ENCODE data around the gene KIF13A.
"Not testable (repeated sequence)": the region's sequence is repeated elsewhere in the genome, so short reads cannot be mapped to it uniquely, and the experiment has no call there.

KIF13A gene

DNA sequence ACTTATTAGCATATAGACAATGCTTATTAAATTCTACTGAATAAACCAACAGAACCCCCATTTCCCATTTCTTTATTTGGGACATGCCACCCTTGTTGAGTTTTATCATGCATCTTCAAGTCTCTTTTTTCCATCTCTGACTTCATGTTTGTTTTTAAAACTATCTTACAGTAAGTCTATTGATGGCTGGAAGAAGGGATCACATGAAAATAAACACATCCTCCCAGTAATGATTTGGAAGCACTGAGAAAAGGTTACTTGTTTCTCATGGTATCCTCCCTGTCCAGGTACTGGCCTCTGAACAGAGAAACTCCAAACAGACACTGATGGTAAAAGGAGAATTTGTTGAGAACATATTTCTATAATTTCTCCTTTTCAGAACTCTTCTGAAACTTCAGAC, 74.9 kb downstream of the KIF13A start:
- H2AFZ ChIP-seq (ENCODE audit: low read length) = no peak overlapping the region
- no peak for DNase-seq
- H3K36me3 ChIP-seq (replicated peaks; ENCODE audit: insufficient read depth, low read length) = no peaks in the 10 kb centered on the region
- H3K79me2 ChIP-seq (ENCODE audit: low read length) = no peaks in the 10 kb centered on the region
- peaks cover 18% of the 10 kb centered on the region for H3K4me1 ChIP-seq (ENCODE audit: low read length)
- H3K4me3 ChIP-seq (ENCODE audit: low read length) = no peak overlapping the region
- H3K9me3 ChIP-seq (replicated peaks; ENCODE audit: insufficient read depth, low read length) = no peaks in the 10 kb centered on the region
- no peak overlapping the region for H3K9ac ChIP-seq (ENCODE audit: low read length)
- no peak overlapping the region for H3K4me2 ChIP-seq (ENCODE audit: low read depth, low read length)
- H3F3A ChIP-seq (ENCODE audit: insufficient read depth, low read length) = no peaks in the 10 kb centered on the region
- TF ChIP-seq, protein P1, sequence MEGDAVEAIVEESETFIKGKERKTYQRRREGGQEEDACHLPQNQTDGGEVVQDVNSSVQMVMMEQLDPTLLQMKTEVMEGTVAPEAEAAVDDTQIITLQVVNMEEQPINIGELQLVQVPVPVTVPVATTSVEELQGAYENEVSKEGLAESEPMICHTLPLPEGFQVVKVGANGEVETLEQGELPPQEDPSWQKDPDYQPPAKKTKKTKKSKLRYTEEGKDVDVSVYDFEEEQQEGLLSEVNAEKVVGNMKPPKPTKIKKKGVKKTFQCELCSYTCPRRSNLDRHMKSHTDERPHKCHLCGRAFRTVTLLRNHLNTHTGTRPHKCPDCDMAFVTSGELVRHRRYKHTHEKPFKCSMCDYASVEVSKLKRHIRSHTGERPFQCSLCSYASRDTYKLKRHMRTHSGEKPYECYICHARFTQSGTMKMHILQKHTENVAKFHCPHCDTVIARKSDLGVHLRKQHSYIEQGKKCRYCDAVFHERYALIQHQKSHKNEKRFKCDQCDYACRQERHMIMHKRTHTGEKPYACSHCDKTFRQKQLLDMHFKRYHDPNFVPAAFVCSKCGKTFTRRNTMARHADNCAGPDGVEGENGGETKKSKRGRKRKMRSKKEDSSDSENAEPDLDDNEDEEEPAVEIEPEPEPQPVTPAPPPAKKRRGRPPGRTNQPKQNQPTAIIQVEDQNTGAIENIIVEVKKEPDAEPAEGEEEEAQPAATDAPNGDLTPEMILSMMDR (IDR thresholded peaks at IDR 0.05; ENCODE audit: low read length) = no peak
- no peak for TF ChIP-seq EZH2phosphoT487 (IDR thresholded peaks at IDR 0.05; ENCODE audit: low read length)
- no peak for TF ChIP-seq EZH2 (optimal IDR thresholded peaks at IDR 0.05; ENCODE audit: low read depth, low read length)
- no peak overlapping the region for H3K27ac ChIP-seq (ENCODE audit: low read length)
- no peaks in the 10 kb centered on the region for H3K9me2 ChIP-seq (replicated peaks; ENCODE audit: insufficient read depth, low read length)
- H4K20me1 ChIP-seq (ENCODE audit: insufficient read depth, low read length) = no peaks in the 10 kb centered on the region
- no peaks in the 10 kb centered on the region for H3K27me3 ChIP-seq (replicated peaks; ENCODE audit: insufficient read depth, low read length)

DNA sequence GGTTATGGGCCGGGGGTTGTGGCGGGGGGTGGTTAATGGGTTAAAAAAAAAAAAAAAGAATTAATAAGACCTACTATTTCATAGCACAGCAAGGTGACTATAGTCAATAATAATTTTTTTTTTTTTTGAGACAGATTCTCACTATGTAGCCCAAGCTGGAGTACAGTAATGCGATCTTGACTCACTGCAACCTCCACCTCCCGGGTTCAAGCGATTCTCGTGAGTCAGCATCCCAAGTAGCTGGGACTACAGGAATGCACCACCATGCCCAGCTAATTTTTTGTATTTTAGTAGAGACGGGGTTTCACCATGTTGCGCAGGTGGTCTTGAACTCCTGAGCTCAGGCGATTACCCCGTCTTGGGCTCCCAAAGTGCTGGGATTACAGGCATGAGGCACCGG, 75.8 kb downstream of the KIF13A start:
- not testable (repeated sequence) for H3K36me3 ChIP-seq (replicated peaks; ENCODE audit: insufficient read depth, low read length); H3F3A ChIP-seq (ENCODE audit: insufficient read depth, low read length); H2AFZ ChIP-seq (ENCODE audit: low read length); H3K27ac ChIP-seq (ENCODE audit: low read length); H3K27me3 ChIP-seq (replicated peaks; ENCODE audit: insufficient read depth, low read length); H3K4me2 ChIP-seq (ENCODE audit: low read depth, low read length); H3K9me2 ChIP-seq (replicated peaks; ENCODE audit: insufficient read depth, low read length); DNase-seq; H3K79me2 ChIP-seq (ENCODE audit: low read length); H3K9me3 ChIP-seq (replicated peaks; ENCODE audit: insufficient read depth, low read length); H4K20me1 ChIP-seq (ENCODE audit: insufficient read depth, low read length); H3K9ac ChIP-seq (ENCODE audit: low read length); H3K4me3 ChIP-seq (ENCODE audit: low read length)
- peaks cover 17% of the 10 kb centered on the region for H3K4me1 ChIP-seq (ENCODE audit: low read length)

DNA sequence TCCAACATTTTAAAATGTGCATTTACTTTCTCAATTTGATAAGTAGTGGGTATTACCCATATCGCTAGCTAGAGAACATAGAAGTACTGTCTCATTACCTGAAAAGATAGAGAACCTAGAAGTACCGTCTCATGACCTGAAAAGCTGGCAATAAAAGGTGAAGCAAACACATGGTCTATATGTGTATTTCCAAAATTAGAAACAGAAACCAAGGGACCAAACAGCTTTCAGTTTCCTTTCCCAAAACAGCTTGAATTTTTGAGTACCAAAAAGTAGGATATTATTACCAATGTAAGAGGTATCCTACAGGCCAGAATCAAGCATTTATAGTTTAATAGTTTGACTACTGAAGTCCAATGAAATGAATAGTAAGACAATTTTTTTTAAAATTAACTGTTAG, 77.2 kb downstream of the KIF13A start:
- no peak overlapping the region for H3K27ac ChIP-seq (ENCODE audit: low read length)
- no peaks in the 10 kb centered on the region for H3K9me3 ChIP-seq (replicated peaks; ENCODE audit: insufficient read depth, low read length)
- no peak overlapping the region for H3K9ac ChIP-seq (ENCODE audit: low read length)
- no peaks in the 10 kb centered on the region for H3F3A ChIP-seq (ENCODE audit: insufficient read depth, low read length)
- H3K4me2 ChIP-seq (ENCODE audit: low read depth, low read length) = peak overlapping the region; percentile 30; the same call in 1 of the 2 replicates
- H3K4me1 ChIP-seq (ENCODE audit: low read length) = peaks cover 10% of the 10 kb centered on the region
- no peak overlapping the region for H2AFZ ChIP-seq (ENCODE audit: low read length)
- TF ChIP-seq, protein P1 (IDR thresholded peaks at IDR 0.05; ENCODE audit: low read length) = no peak
- no peak for TF ChIP-seq EZH2phosphoT487 (IDR thresholded peaks at IDR 0.05; ENCODE audit: low read length)
- no peak for TF ChIP-seq EZH2 (optimal IDR thresholded peaks at IDR 0.05; ENCODE audit: low read depth, low read length)
- no peaks in the 10 kb centered on the region for H3K27me3 ChIP-seq (replicated peaks; ENCODE audit: insufficient read depth, low read length)
- H3K4me3 ChIP-seq (ENCODE audit: low read length) = no peak overlapping the region
- no peaks in the 10 kb centered on the region for H3K79me2 ChIP-seq (ENCODE audit: low read length)
- peak; percentile 33 for DNase-seq
- H4K20me1 ChIP-seq (ENCODE audit: insufficient read depth, low read length) = no peaks in the 10 kb centered on the region
- no peaks in the 10 kb centered on the region for H3K9me2 ChIP-seq (replicated peaks; ENCODE audit: insufficient read depth, low read length)
- no peaks in the 10 kb centered on the region for H3K36me3 ChIP-seq (replicated peaks; ENCODE audit: insufficient read depth, low read length)

DNA sequence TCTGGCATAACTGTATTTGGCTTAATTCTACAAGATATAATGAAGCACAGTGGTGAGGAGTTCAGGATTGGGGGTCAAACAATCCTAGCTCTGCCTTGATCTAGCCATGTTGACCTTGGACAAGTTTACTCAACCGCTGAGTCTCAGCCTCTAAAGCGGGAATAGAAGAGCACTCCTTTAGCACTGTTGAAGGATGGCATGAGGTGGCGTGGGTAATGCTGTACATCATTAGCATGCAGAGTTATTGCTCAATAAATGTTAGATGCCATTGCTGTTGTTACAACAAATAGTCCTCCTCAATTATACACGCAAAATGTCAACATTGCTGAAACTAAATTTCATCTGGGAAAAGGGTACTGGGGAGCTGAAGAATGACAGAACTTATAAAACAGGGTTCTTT, 78.6 kb downstream of the KIF13A start:
- H3K36me3 ChIP-seq (replicated peaks; ENCODE audit: insufficient read depth, low read length) = no peaks in the 10 kb centered on the region
- no peak for DNase-seq
- H2AFZ ChIP-seq (ENCODE audit: low read length) = no peak overlapping the region
- H3K79me2 ChIP-seq (ENCODE audit: low read length) = no peaks in the 10 kb centered on the region
- no peaks in the 10 kb centered on the region for H3K27me3 ChIP-seq (replicated peaks; ENCODE audit: insufficient read depth, low read length)
- H3K4me3 ChIP-seq (ENCODE audit: low read length) = no peak overlapping the region
- TF ChIP-seq EZH2 (optimal IDR thresholded peaks at IDR 0.05; ENCODE audit: low read depth, low read length) (no peak), EZH2phosphoT487 (IDR thresholded peaks at IDR 0.05; ENCODE audit: low read length) (no peak)
- TF ChIP-seq, protein P1 (IDR thresholded peaks at IDR 0.05; ENCODE audit: low read length) = no peak
- H4K20me1 ChIP-seq (ENCODE audit: insufficient read depth, low read length) = no peaks in the 10 kb centered on the region
- H3F3A ChIP-seq (ENCODE audit: insufficient read depth, low read length) = no peaks in the 10 kb centered on the region
- no peak overlapping the region for H3K27ac ChIP-seq (ENCODE audit: low read length)
- H3K9me3 ChIP-seq (replicated peaks; ENCODE audit: insufficient read depth, low read length) = no peaks in the 10 kb centered on the region
- H3K9me2 ChIP-seq (replicated peaks; ENCODE audit: insufficient read depth, low read length) = no peaks in the 10 kb centered on the region
- H3K4me2 ChIP-seq (ENCODE audit: low read depth, low read length) = no peak overlapping the region
- H3K9ac ChIP-seq (ENCODE audit: low read length) = no peak overlapping the region
- peaks cover 10% of the 10 kb centered on the region for H3K4me1 ChIP-seq (ENCODE audit: low read length)

Measured in MM.1S (cell line).